ENCODE data around the gene SLC12A3. TPM values are rescaled to one million over a fixed set of nuclear protein-coding genes. Genes with fewer than 3 reads are reported as not detected.
A peak's percentile ranks its signal among the peaks of the same experiment; 100 is the strongest.
"Not testable (repeated sequence)": the region's sequence is repeated elsewhere in the genome, so short reads cannot be mapped to it uniquely, and the experiment has no call there.

Gene SLC12A3
- total RNA-seq, 2 donors from 2014 or later: not detected

DNA sequence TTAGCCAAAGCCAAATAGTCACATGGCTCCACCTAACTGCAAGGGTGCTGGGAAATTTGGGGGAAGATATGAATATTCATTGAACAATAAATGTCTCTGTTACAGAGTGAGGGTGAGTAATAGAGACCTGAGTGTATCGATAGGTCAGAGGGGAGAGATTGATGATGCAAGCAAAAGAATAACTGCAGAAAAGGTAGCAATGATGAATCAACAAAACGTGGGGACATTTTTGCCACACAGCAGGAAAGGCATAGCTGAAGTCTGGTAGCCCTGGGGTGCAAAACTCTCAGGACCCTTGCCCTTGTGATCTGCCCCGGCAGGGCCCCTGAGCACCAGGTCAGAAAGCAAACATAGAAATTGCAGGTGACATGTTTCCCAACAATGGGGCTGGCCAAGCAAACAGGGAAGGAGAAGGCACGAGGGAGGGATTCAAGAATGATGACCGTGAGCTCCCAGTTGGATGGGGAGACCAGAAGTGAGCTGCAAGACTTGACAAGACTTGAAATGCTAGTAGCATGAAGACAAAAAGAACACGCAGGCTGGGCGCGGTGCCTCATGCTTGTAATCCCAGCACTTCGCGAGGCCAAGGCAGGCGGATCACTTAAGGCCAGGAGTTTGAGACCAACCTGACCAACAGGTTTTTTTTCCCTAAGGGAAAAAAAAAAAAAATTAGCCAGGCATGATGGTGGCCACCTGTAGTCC is 54.2 kb downstream of the SLC12A3 start:
- peaks cover 6 to 8% of the 10 kb centered on the region in 2 donors for H3K36me3 Mint-ChIP-seq
- ATAC-seq: no peak
- H3K27ac Mint-ChIP-seq: peak overlapping the region in 1 of 2 donors; percentile 43
- peaks cover 0 to 5% of the 10 kb centered on the region in 2 donors for H3K9me3 Mint-ChIP-seq
- DNase-seq (ENCODE audit: low spot score in 2 of 2): no peak

DNA sequence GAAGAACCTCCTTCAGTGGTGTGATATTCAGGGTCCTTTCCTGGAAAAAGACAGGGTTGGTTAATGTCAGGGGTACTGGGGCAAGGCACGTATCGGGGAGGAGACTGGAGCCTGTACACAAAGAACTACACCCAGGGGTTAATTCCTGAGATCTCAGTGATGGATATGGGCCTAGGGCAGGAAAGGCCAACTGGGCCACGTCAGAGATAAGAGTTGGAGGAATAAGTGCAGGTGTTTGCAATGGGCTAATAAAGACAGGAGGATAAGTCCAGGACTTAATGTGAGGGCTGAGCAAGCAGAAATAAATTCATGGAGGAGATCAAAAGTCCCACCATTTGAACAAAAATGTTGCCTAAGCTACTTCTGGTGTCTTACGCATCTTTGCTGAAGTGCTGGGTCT is 56.6 kb downstream of the SLC12A3 start:
- DNase-seq (ENCODE audit: low spot score in 2 of 2) (no peak), ATAC-seq (no peak)
- H3K9me3 Mint-ChIP-seq: peaks cover 0 to 5% of the 10 kb centered on the region in 2 donors
- H3K27ac Mint-ChIP-seq: no peak overlapping the region
- H3K36me3 Mint-ChIP-seq: peaks cover 6 to 8% of the 10 kb centered on the region in 2 donors

DNA sequence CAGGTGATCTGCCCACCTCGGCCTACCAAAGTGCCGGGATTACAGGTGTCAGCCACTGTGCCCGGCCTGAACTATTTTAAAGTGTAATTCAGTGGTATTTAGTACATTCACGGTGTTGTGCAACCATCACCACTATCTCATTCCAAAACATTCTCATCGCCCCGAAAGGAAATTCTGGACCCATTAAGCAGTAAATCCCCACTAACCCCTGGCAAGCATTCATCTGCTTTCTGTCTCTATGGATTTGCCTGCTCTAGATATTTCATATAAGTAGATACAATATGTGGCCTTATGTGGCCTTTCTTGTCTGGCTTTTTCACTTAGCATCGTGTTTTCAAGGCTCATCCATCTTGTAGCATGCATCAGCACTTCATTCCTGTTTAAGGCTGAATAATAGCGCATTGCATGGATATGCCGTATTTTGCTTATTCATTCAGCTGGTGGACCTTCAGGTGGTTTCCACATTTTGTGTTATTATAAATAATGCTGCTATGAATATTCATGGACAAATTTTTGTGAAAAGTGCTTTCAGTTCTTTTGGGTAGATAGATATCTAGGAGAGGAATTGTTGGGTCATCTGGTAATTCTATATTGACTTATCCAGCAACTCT is 58.6 kb downstream of the SLC12A3 start:
- Mint-ChIP-seq H3K36me3 (no peaks in the 10 kb centered on the region), H3K27ac (no peak overlapping the region), H3K9me3 (peaks cover 0 to 4% of the 10 kb centered on the region in 2 donors)
- no peak for ATAC-seq
- no peak for DNase-seq (ENCODE audit: low spot score in 2 of 2)

DNA sequence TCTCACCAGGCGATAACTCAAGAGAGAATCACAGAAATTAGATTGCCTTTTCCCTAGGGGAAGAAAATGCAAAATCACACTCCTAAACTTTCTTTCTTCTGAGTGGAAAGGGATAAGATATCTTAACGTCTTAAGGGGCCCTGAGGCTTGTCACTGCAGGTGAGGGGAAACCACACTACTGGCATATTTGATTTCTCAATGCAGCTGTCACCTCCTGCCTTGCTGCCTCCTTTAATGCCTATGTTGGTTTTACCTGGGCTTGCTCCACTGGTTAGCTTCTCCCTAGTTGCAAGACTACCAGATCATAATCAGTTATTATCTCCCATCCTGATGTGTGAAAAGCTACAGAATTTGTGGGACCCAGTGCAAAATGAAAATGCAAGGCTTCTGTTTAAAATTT is 62.5 kb downstream of the SLC12A3 start:
- DNase-seq (ENCODE audit: low spot score in 2 of 2) (no peak), ATAC-seq (no peak)
- Mint-ChIP-seq H3K27ac (no peak overlapping the region), H3K36me3 (peaks cover 2% of the 10 kb centered on the region in 2 donors), H3K9me3 (peaks cover 0 to 5% of the 10 kb centered on the region in 2 donors)

DNA sequence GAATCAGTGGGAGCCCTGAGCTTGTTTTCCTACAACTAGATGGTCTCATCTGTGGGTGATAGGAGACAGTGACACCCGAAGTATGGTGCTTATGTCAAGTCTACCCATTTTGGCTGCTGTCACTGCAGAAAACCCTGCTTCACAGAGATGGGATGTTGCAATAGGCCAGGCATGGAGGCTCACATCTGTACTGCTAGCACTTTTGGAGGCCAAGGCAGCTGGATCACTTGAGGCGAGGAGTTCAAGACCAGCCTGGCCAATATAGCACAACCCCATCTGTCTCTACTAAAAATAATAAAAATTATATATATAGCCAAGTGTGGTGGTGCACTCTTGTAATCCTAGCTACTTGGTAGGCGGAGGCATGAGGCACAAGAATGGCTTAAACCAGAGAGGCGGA is 64.6 kb downstream of the SLC12A3 start:
- peaks cover 0 to 5% of the 10 kb centered on the region in 2 donors for H3K9me3 Mint-ChIP-seq
- H3K36me3 Mint-ChIP-seq: peaks cover 12 to 24% of the 10 kb centered on the region in 2 donors
- ATAC-seq (no peak), DNase-seq (ENCODE audit: low spot score in 2 of 2) (no peak)
- no peak overlapping the region for H3K27ac Mint-ChIP-seq

DNA sequence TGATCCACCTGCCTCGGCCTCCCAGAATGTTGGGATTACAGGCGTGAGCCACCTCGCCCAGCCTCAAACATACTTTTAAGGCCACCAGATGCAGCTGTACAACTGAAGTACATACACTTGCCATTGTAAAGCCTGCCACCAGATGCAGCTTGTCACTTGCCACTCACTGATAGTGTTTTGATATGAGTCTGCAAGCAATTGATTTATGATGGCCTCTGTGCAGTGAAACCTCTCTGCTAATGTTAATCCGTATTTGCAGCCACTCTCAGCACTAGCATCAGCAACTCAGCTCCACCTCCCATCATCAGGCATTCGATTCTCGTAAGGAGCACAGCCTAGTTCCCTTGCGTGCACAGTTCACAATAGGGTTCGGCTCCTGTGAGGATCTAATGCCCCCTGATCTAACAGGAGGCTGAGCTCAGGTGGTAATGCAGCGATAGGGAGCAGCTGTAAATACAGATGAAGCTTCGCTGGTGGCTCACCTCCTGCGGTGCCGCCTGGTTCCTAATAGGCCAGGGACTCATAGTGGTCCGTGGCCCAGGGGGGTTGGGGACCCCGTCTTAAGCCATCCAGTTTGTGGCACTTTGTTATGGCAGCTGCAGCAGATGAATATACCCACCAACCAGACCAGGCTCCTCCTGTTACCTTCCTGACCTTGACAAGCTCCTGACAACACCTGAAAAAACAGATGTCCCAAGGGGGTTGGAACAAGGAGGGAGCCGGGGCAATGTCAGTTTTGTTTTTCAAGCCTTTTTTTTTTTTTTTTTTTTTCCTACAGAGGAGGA is 65.7 kb downstream of the SLC12A3 start:
- ATAC-seq (no peak), DNase-seq (ENCODE audit: low spot score in 2 of 2) (no peak)
- H3K27ac Mint-ChIP-seq: peak overlapping the region; percentile 97 to 99
- peaks cover 0 to 5% of the 10 kb centered on the region in 2 donors for H3K9me3 Mint-ChIP-seq
- H3K36me3 Mint-ChIP-seq: peaks cover 21 to 34% of the 10 kb centered on the region in 2 donors

DNA sequence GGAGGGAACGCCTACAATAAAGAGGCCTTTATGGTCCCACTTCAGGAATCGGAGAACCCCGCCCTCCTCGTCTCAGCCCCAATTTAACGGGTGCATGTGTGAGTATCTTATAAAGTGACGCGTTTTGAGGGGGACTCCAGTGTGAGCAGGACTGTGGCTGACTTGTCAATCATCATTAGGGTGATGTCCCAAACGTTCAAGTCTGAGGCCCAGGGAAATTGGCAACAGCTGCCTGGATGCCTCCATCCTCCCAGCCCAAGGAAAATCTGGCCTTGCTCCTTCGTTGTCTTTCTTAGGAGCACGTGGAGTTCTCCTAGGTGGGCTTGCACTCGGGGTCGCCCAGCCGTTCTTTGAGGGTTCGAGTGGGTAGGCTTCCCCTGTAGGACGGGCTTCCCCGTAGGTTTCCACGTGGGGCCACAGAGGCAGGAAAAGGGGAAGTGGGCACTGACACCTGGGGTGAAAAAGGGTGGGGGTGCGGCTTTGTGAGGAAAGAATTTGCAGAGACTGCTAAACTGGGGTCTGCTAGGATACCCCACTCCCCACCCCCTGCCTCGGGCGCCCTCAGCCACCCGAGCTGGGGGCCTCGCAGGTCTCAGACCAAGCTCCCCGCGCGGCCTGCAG is 66.4 kb downstream of the SLC12A3 start:
- no peak for ATAC-seq
- peak overlapping the region; percentile 97 to 99 for H3K27ac Mint-ChIP-seq
- DNase-seq (ENCODE audit: low spot score in 2 of 2): no peak
- H3K9me3 Mint-ChIP-seq: peaks cover 0 to 5% of the 10 kb centered on the region in 2 donors
- peaks cover 21 to 41% of the 10 kb centered on the region in 2 donors for H3K36me3 Mint-ChIP-seq

DNA sequence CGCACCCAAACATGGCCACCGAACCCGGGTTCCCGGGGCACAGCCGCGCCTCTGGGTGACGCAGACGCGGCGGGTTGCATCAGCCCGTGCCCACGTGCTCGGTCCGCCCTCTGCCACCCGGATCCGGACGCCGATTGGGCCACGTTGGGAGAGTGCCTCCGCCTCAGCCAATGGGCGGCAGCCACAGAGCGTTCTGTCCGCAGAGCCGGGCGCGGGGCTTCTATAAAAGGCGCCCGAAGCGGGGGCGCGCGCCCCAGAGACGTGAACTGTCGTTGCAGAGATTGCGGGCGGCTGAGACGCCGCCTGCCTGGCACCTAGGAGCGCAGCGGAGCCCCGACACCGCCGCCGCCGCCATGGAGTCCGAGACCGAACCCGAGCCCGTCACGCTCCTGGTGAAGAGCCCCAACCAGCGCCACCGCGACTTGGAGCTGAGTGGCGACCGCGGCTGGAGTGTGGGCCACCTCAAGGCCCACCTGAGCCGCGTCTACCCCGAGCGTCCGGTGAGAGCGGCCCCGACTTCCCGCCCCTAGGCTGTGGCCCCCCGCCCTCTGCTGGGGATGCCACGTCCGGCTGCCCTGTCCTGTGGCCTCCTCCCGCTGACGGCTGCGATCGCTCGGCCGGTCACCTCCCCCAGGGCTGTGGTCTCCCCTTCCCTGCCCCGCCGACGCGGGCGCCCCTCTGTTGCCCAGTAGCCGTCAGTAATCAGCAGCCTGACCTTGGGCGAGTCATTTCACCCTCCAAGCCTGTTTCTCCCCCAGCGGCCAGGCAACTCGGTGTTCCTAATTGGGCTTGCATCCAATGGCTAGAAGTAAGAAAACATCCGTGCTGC is 67.1 kb downstream of the SLC12A3 start, which contains the start of gene HERPUD1:
Gene HERPUD1, plus strand, starts transcription at position 251 of the 829 bp plus-strand sequence. Its CDS starts 103 bp downstream, at position 354.
- Mint-ChIP-seq H3K36me3 (peaks cover 21 to 48% of the 10 kb centered on the region in 2 donors), H3K27ac (peak within 1 kb of the TSS; percentile 99), H3K9me3 (peaks cover 0 to 5% of the 10 kb centered on the region in 2 donors)
- peak; percentile 99 to 100 for DNase-seq (ENCODE audit: low spot score in 2 of 2)
- peak; percentile 95 for ATAC-seq

DNA sequence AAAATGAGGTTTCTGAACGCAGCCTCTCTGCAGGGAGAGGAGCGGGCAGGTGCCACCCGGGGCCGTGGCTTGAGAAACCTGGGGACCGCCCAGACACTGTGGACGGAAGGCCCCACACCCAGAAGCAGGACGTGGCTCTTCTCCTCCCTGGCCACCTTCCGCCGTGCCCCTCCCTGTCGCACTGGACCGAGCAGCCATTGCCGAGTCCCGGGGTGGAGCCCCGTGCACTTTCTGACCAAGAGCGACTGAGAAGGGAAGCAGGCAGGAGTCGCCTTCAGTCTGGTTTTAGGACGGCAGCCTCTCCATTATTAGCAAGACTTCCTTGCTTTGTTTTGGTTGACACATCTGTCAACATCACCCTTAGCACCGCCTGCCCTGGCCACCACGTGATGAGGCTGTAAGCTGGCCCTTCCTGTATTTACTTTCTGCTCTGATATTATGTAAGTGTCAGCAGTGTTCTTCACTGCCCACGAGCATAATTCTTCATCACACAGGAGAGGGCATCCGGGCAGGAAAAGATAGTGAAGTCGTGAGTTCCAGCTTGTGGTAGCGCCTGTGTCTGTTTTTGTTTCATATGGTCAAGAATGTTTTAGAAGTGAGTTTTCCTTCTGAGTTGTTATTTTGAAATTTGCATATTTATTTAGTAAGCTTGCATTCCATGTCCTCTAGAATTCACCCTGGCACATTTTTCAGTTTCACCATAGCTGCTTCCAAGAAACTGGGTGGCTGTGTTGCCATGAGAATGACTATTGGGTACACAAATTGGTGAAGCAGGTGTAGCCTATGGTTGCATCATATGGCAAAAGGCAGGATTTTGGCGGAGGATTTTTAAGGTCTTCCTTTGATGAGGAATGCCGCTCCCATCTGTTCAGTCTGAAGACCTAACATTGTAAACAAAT is 68.0 kb downstream of the SLC12A3 start:
- peak overlapping the region; percentile 99 for H3K27ac Mint-ChIP-seq
- peaks cover 23 to 56% of the 10 kb centered on the region in 2 donors for H3K36me3 Mint-ChIP-seq
- H3K9me3 Mint-ChIP-seq: peaks cover 0 to 5% of the 10 kb centered on the region in 2 donors
- ATAC-seq: peak; percentile 1 to 30
- DNase-seq (ENCODE audit: low spot score in 2 of 2): peak; percentile 56 to 69

DNA sequence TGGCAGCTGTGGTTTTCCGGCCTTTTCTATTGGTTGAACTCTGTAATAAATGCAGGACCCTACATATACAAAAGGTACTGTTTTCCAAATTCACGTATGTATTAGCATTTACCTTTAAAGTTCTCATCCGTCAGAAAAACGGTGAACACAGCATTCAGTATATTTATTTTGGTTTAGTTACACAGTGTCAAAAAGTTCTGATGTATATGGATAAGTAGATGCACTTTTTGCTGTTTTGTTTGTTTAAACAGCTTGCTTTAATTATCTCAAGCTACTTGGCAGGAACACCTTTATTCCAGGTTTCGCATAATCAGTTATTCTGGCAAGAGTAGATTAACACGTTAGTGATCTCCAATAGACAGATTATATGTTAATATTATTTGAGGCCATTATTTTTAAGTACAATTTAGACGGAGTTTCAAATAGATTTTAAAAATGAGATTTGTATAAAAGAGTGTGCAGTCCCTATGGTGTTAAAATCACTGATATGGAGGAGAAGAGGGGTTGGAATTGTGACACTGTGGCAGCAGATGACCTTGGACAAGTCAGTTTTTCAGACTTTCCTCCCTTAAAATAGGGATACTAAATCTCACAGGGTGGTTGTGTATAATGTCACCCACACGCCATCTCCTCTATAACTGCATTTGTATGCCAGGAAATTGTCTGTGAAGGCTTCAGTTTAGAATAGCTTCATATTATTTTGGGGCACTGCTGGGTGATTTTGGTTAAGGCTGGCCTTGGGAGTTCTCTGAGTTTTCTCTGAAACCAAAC is 69.0 kb downstream of the SLC12A3 start:
- Mint-ChIP-seq H3K36me3 (peaks cover 33 to 67% of the 10 kb centered on the region in 2 donors), H3K27ac (peak overlapping the region; percentile 99), H3K9me3 (no peaks in the 10 kb centered on the region)
- DNase-seq (ENCODE audit: low spot score in 2 of 2) (no peak), ATAC-seq (no peak)

DNA sequence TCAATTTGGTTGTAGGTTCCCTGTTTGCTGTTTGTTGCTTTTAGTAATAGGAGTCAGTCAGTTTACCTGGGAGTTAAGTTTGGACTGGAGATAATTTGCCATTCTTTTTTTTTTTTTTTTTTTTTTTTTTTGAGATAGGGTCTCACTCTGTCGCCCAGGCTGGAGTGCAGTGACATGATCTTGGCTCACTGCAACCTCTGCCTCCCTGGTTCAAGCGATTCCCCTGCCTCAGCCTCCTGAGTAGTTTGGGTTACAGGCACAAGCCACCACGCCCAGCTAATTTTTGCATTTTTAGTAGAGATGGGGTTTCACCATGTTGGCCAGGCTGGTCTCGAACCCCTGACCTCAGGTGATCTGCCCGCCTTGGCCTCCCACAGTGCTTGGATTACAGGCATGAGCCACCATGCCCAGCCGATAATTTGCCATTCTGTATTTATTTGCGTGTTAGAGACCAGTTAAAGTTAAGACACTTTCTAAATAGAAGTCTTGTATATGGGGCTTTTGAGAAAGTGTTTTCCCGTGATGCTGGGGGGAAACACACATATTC is 69.7 kb downstream of the SLC12A3 start:
- H3K9me3 Mint-ChIP-seq; DNase-seq (ENCODE audit: low spot score in 2 of 2); ATAC-seq: not testable (repeated sequence)
- Mint-ChIP-seq H3K36me3 (peaks cover 40 to 73% of the 10 kb centered on the region in 2 donors), H3K27ac (peak overlapping the region; percentile 99)

DNA sequence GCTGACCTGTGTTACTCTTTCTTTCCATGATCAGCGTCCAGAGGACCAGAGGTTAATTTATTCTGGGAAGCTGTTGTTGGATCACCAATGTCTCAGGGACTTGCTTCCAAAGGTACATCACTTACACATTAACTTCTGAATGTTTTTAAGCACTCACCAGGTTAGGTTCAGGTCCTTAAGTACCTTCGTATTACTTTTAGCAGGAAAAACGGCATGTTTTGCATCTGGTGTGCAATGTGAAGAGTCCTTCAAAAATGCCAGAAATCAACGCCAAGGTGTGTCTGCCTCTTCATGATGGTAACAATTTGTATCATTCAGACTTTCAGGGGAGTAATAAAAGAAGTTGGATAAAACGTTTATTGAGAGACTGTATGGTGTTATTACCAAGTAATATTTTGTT is 70.2 kb downstream of the SLC12A3 start:
- Mint-ChIP-seq H3K36me3 (peaks cover 45 to 79% of the 10 kb centered on the region in 2 donors), H3K27ac (peak overlapping the region; percentile 99), H3K9me3 (no peaks in the 10 kb centered on the region)
- DNase-seq (ENCODE audit: low spot score in 2 of 2) (no peak), ATAC-seq (no peak)

DNA sequence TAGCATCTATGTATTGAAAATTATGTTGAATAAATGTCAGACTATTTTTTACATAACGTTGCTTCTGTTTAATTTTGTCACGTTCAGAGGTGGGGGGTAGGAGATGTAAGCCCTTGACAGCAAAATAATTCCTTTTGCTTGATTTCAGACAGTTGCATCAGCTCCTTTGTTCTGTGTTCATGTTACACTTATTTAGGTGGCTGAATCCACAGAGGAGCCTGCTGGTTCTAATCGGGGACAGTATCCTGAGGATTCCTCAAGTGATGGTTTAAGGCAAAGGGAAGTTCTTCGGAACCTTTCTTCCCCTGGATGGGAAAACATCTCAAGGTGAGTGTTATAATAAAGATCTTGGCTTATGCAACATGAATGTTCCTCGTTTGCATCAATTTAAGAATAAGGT is 71.5 kb downstream of the SLC12A3 start:
- no peak for ATAC-seq
- H3K27ac Mint-ChIP-seq: peak overlapping the region; percentile 56 to 94

DNA sequence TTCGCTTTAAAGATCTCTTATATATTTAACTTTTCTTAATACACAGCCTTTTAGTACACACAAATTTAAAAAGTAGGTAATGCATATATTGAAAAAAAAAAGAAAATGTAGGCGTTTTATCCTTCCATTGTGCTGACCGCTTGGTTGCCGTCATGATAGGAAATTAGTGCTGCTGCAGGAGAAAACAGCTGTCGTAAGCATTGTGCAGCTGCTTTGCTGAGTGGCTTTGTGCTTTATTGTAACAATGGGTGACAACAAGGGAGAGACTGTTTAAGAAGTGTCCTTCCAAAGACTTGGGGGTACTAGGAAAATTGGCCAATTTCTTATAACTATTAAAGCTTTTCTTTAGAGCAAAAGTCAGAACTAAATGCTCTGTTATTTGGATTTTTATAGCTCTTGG is 71.9 kb downstream of the SLC12A3 start:
- H3K27ac Mint-ChIP-seq: peak overlapping the region in 1 of 2 donors; percentile 99
- no peaks in the 10 kb centered on the region for H3K9me3 Mint-ChIP-seq
- DNase-seq (ENCODE audit: low spot score in 2 of 2) (no peak), ATAC-seq (no peak)
- peaks cover 50 to 87% of the 10 kb centered on the region in 2 donors for H3K36me3 Mint-ChIP-seq

More for the DNA sequence above, 71.5 kb downstream of the SLC12A3 start:
- DNase-seq (ENCODE audit: low spot score in 2 of 2): no peak
- H3K36me3 Mint-ChIP-seq: peaks cover 47 to 82% of the 10 kb centered on the region in 2 donors
- H3K9me3 Mint-ChIP-seq: no peaks in the 10 kb centered on the region

Data from activated naive CD4-positive, alpha-beta T cell treated with anti-CD3 and anti-CD28 coated beads, Interleukin-2, amount 50 U/mL, for 72 hours (primary cell).